ENCODE results near the gene CPSF6.

DNA sequence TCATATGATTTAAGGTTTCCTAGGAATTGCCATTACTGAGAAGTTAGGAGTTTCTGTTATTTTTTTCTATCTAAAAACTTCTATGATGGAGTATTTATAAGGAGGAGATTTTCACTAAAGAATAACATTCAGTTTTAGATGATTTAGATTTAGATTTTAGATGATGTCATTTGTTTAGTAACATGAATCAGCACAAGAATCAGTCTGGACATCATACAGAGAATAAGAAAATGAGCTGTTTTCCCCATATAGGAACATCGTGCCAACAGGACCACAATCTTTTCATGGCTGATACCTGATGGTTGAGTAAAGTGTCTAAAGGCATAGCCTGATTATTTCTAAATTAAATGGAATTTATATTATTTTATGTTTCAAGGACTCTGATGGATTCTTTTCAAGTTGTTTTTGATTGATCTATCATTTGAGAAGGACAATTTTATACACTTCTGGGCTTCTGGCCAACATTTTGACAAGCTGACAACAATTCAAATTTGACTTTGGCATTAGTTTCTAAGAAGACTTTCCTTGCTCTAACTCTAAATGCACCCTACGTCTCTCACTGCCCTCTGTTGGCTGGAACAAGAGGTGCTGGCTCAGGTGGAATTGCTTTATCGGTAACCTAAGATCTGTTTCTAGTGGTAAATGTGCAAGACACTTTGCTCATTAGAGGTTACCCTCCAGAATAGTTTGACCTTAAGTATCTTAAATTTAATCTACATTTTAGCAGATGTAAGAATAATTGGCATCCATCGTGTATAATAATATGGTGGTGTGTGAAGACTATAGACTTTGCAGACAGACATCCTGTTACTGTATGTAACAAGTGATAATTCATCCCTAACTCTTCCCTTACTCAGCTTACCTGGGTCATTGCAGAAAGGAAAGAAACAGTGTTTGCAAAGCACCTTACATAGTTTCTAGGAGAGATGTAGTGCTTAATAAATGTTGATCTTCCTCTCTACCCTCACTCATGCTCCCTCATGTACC, 42.8 kb upstream of the CPSF6 start:
- TF ChIP-seq CTCF (conservative IDR thresholded peaks at IDR 0.05; ENCODE audit: low read depth, low read length) (peak; percentile 23; the same call in 1 of the 2 replicates), CEBPB (IDR thresholded peaks at IDR 0.05; ENCODE audit: low read depth, low read length) (no peak), MXI1 (IDR thresholded peaks at IDR 0.05; ENCODE audit: borderline replicate concordance, low read depth, low read length) (no peak), POLR2A (IDR thresholded peaks at IDR 0.05; ENCODE audit: low read depth, low read length) (no peak), BHLHE40 (IDR thresholded peaks at IDR 0.05; ENCODE audit: low read depth, low read length) (no peak), MAZ (IDR thresholded peaks at IDR 0.05; ENCODE audit: borderline replicate concordance, low read depth, low read length) (no peak), NFE2L2 (IDR thresholded peaks at IDR 0.05; ENCODE audit: low read depth, low read length) (no peak), CHD1 (IDR thresholded peaks at IDR 0.05; ENCODE audit: low read depth, low read length) (no peak), MAFK (IDR thresholded peaks at IDR 0.05; ENCODE audit: low read depth, low read length) (no peak), RAD21 (IDR thresholded peaks at IDR 0.05; ENCODE audit: low read length) (0 out of 2 replicates have a peak, but pooled peaks have one; percentile 13)

Measured in IMR-90 (cell line).